GM12874 (cell line): ENCODE data around the gene EDIL3.

Experiments used
- TF ChIP-seq, protein P1 (sequence below): IDR thresholded peaks from 2 replicates; pipeline ENCODE4 v1.5.1; 2011; ENCODE audit warnings: low read depth, mild to moderate bottlenecking, control low read depth, low read length, moderate library complexity; ENCODE audit not compliant: insufficient read depth

Gene EDIL3

DNA sequence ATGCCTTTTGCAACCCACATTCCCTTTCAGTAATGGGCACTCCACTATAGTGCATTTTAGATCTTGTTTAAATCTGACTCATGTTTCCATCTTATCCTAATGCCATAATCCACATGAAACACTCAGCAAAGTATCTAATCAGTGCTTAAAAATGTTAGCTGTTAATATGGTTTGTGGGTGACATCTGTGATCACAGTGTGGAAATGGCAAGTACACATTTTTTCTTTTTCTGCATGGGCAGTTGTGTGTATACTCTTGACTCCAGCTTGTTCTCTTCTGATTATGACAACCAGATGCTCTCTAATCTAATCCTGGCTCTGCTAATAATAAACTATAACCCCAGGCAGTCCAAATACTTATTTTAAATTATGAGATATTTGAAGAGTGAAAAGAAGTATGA is 103.3 kb downstream of the EDIL3 start:
- TF ChIP-seq, protein P1, sequence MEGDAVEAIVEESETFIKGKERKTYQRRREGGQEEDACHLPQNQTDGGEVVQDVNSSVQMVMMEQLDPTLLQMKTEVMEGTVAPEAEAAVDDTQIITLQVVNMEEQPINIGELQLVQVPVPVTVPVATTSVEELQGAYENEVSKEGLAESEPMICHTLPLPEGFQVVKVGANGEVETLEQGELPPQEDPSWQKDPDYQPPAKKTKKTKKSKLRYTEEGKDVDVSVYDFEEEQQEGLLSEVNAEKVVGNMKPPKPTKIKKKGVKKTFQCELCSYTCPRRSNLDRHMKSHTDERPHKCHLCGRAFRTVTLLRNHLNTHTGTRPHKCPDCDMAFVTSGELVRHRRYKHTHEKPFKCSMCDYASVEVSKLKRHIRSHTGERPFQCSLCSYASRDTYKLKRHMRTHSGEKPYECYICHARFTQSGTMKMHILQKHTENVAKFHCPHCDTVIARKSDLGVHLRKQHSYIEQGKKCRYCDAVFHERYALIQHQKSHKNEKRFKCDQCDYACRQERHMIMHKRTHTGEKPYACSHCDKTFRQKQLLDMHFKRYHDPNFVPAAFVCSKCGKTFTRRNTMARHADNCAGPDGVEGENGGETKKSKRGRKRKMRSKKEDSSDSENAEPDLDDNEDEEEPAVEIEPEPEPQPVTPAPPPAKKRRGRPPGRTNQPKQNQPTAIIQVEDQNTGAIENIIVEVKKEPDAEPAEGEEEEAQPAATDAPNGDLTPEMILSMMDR = no peak

DNA sequence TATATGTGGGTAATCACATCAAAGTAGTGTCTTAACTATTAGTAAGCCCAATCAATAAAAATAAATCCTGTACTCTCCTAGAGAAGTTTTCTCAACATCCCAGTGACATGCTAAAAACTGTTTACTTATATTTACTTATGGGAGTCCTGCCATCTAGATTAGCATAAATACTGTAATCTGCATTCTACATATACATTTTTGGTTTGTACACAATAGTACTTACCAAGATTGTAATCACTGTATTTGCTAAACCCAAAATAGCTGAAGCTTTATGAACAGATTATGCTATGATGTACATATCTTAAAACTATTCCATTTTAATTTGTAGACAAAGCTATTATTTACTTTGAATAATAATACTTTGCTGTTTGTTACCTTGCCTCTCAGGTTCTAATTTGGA is 105.4 kb downstream of the EDIL3 start:
- TF ChIP-seq, protein P1 = no peak

DNA sequence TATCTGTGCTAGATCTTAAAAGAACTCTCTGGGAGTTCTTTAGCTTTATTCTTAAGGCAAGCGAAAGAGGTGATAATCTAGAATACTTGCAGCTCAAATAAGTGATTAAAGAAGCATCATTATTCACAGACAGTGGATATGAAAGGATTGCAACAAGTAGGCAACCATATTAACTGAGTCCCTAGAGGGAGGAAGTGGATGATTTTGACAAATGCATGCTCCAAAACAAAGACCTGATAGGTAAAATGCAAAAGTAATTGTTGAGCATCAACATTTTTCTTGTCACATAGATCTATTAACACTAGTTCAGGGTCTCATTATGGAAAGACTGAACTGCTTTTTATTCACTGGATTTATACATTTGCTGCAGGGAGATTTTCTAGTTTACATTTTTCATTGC is 109.1 kb downstream of the EDIL3 start:
- TF ChIP-seq, protein P1 = no peak

DNA sequence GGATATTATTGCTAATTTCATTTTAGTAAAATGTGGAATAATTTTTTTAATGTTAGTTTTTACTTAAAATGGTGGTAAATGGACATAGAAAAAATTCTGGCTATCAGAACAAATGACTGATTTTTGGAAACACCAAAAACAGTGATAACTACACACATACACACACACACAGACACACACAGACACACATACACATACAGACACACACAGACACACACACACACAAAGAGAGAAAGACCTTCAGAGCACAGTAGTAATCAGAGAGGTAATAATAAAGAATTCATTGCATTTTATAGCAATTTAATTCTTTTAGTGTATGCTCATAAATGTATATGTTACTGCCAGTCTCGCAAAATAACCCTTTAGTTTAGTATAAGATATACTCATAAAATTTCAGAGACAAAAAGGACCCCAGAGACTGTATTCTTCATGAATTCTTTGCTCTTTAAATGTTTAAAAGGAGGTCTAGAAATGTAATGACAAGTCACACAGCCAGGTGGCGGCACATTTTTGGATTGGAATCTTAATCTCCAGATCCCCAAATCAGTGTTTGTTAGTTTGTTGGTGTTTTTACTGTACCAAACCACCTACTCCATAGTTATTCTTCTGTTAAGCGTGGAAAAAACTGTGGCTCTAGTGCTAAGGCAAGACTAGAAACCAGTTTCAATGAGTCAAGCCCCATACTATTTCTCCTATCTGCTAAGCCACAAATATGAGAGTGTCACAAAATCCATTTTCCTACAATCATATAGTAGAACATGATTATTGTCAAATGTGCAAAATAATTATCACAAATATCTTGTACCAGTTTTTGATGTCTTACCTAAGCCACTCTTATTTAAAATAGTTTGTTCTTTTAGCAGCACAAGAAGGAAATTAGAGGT is 109.9 kb downstream of the EDIL3 start:
- TF ChIP-seq, protein P1 = peak; percentile 37; the same call in 1 of the 2 replicates

DNA sequence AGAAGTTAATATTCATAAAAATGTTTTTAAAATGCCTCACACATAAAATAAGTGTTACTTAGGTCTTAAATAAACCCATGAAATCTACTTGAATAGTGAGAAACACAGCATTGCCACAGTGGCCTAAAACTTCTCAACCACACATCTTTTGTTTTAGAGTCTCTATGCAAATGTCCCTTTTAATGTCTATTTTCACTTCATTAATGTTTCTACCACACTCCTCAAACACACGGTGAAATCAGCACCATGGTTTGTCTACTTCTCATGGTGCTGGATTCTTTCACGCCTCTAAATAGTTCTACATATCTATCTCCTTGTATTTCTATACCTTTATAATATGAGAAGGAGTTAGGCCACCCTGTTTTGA is 111.2 kb downstream of the EDIL3 start:
- TF ChIP-seq, protein P1 = no peak

DNA sequence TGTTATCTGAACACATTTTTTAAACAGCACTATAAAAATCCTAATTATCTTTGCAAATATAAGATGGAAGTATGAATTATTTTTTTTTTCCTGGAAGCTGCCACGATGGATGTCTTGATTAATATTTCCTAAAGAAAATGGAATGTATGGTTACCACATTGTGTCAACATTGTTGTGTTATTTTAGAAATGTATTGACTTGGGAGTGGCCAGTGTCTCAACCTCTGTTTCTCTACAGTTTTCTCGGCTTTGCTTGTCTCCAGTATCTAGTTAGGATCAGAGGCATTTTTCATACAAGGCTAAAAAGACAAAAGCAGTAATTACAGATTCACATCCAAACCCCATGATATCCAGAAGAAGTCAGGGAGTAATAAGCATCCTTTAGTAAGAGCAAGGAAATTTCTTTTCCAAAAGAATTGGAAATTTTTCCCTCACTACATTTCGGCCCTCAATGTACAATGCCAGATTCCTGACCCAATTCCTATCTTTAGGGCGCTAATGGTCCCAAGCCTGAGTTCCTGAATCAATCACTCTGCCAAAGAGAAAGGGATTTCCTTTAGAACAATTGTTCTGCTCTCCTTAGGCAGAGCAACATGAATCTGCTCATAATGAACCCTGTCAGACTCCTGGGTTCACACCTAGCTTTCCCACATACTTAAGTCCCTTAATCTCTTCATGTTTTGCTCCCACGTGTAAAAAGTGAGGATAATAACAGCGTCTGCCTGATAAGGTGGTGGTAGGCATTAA is 111.7 kb downstream of the EDIL3 start:
- TF ChIP-seq, protein P1 = no peak

DNA sequence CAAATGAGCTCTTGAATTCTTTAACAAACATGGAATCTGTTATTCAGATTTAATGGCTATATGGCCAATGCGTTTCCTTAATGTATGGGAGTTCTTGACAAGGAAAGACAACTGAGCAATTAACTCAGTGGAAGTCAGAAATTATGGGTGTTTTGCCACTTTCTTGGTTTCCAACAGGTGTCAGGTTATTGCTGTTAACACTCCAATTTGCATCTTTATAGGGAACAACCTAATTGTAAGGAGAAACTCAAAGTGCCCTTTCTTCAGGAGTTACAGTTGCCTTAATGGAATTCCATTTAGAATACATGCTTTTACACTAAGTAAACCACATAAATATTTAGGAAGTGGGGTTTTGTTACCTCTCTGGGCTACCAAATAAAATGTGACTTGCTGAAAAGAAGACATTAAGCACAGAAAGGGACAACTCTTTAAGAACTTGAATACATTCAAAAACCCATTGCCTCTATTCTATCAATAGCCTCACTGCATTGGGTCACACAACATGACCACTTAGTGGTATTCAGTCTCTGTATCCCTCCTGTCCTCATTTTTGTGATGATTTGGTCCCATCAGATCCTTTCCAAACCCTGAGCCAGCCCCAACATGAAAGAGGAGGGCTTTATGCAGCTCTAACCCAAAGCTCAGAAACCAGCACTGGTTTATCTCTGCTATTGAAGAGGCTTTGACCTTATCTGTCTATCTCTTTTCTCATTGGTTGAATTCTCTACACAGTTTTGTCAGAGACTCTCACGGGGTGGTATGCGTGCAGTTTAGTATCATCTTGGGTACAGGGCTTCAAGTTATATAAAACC is 118.7 kb downstream of the EDIL3 start:
- TF ChIP-seq, protein P1 = no peak
